ENCODE results near the gene TRABD. TPM values are rescaled to one million over a fixed set of nuclear protein-coding genes. Genes with fewer than 3 reads are reported as not detected.

Gene TRABD
- total RNA-seq, 4 donors from 2014 or later, result 22.4 to 71.4 (median 27.1) TPM

DNA sequence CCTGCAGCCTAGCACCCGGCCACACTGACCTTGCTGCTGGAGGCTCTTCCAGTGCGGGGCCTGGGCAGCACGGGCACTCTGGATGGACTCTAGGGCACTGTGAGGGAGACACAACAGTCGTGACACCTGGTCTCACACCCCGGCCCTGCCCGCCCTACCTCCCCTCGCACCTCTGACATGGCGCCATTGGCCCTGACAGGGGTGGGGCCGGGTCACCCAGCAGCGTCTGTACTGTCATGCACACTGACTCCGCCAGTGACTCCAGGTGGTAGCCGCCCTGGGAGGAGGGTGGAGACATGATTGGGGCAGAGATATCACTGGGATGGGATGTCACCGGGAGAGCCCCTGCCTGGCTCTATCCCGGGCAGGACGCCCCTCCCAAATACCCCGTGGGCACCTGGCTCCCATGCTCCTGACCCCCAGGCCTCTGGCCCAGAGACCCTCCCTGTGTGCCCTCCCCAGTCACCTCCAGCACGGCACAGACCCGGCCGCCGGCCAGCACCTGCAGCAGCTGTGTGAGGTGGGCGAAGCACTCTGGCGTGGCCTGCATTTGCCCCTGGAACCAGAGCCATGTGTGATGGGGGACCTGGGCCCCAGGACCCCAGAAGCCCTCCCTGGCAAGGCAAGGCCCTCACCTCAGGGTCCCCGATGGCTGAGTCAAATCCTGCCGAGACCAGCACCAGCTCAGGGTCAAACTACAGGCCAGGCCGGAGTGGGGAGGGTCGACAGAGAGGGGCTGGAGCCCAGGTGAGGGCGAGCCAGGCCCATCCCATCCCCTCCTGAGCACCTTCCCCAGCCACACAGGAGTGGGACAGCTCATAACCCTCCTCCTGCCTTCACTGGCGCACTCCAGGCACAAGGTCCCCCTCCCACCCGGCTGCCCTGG lies 62.7 kb downstream of the TRABD start:
- H3K4me1 ChIP-seq, result peaks cover 0 to 71% (median 35%) of the 10 kb centered on the region in 4 donors
- 87 to 89% methylated on average over 18 to 23 of the region's 29 CpGs for WGBS, 2 donors

More for the DNA sequence above, 62.7 kb downstream of the TRABD start:
- Histone ChIP-seq H3K27me3 (no peaks in the 10 kb centered on the region), H3K27ac (no peak overlapping the region), H3K4me3 (no peak overlapping the region), H3K9me3 (no peaks in the 10 kb centered on the region), H3K36me3 (peaks cover 0 to 25% (median 0%) of the 10 kb centered on the region in 3 donors)
- TF ChIP-seq POLR2A (IDR thresholded peaks at IDR 0.05) (no peak), EP300 (IDR thresholded peaks at IDR 0.05) (no peak)
- TF ChIP-seq, protein P1, sequence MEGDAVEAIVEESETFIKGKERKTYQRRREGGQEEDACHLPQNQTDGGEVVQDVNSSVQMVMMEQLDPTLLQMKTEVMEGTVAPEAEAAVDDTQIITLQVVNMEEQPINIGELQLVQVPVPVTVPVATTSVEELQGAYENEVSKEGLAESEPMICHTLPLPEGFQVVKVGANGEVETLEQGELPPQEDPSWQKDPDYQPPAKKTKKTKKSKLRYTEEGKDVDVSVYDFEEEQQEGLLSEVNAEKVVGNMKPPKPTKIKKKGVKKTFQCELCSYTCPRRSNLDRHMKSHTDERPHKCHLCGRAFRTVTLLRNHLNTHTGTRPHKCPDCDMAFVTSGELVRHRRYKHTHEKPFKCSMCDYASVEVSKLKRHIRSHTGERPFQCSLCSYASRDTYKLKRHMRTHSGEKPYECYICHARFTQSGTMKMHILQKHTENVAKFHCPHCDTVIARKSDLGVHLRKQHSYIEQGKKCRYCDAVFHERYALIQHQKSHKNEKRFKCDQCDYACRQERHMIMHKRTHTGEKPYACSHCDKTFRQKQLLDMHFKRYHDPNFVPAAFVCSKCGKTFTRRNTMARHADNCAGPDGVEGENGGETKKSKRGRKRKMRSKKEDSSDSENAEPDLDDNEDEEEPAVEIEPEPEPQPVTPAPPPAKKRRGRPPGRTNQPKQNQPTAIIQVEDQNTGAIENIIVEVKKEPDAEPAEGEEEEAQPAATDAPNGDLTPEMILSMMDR (IDR thresholded peaks at IDR 0.05), result no peak
- no peak for DNase-seq (ENCODE audit: low spot score in 2 of 2)

Other genes starting within 250 kb of the TRABD start
- gene PIM3, start 225.1 kb upstream of the TRABD start, total RNA-seq, result 100 to 1,000 TPM in 3 of 4 donors, 10 to 100 TPM in 1; 98.3 to 138 (median 119) TPM
- gene IL17REL, start 173.1 kb upstream of the TRABD start, total RNA-seq, result not detected
- gene TTLL8, start 127.6 kb upstream of the TRABD start, total RNA-seq, result not detected
- gene MLC1, start 100.5 kb upstream of the TRABD start, total RNA-seq, result not detected
- gene MOV10L1, start 95.9 kb upstream of the TRABD start, total RNA-seq, result 1 to 10 TPM; 1.0 to 3.7 (median 2.6) TPM
- under 1 TPM in 1 of 4 donors, not detected in 3; 0.30 TPM for gene PANX2, start 15.2 kb upstream of the TRABD start, total RNA-seq
- gene SELENOO, start 15.1 kb downstream of the TRABD start, total RNA-seq, result 10 to 100 TPM; 36.1 to 66.6 (median 44.8) TPM
- 100 to 1,000 TPM in 1 of 4 donors, 10 to 100 TPM in 3; 72.2 to 127 (median 78.6) TPM for gene TUBGCP6, start 59.1 kb downstream of the TRABD start, total RNA-seq
- gene HDAC10, start 65.4 kb downstream of the TRABD start, total RNA-seq, result 100 to 1,000 TPM in 1 of 4 donors, 10 to 100 TPM in 3; 41.2 to 105 (median 55.4) TPM
- gene MAPK12, start 75.8 kb downstream of the TRABD start, total RNA-seq, result 10 to 100 TPM; 12.3 to 32.0 (median 24.1) TPM
- gene MAPK11, start 84.5 kb downstream of the TRABD start, total RNA-seq, result 10 to 100 TPM in 3 of 4 donors, 1 to 10 TPM in 1; 8.7 to 33.3 (median 19.6) TPM
- 100 to 1,000 TPM; 135 to 193 (median 165) TPM for gene PLXNB2, start 121.7 kb downstream of the TRABD start, total RNA-seq
- 10 to 100 TPM in 3 of 4 donors, 1 to 10 TPM in 1; 8.6 to 13.1 (median 11.7) TPM for gene DENND6B, start 141.1 kb downstream of the TRABD start, total RNA-seq
- 100 to 1,000 TPM in 1 of 4 donors, 10 to 100 TPM in 3; 55.9 to 112 (median 76.7) TPM for gene PPP6R2, start 157.4 kb downstream of the TRABD start, total RNA-seq